Bronchial epithelial cell (primary cell): ENCODE data around the gene MYOF. TPM values are rescaled to one million over a fixed set of nuclear protein-coding genes. Genes with fewer than 3 reads are reported as not detected.

ENCODE experiments used
- DNase-seq: peaks from one replicate; pipeline ENCODE4 v3.0.0-alpha.2; 2010; ENCODE audit warnings: low read depth
- FAIRE-seq: peaks from 2 replicates; lab custom pipeline; 2011; peaks lifted over from hg19 to GRCh38; lab: Jason Lieb, UNC
- H3K27me3 ChIP-seq: 2 replicates; pipeline ENCODE4 v1.5.1; 2011; ENCODE audit warnings: low read length; ENCODE audit not compliant: control insufficient read depth, insufficient read depth
- H3K36me3 ChIP-seq: 2 replicates; pipeline ENCODE4 v1.5.1; 2011; ENCODE audit warnings: low read length; ENCODE audit not compliant: control insufficient read depth, insufficient read depth
- H3K4me3 ChIP-seq: 2 replicates; pipeline ENCODE4 v1.5.1; 2011; ENCODE audit warnings: mild to moderate bottlenecking, low read depth, low read length, control low read depth
- CTCF ChIP-seq: IDR thresholded peaks from 2 replicates; pipeline ENCODE4 v1.5.1; 2011; ENCODE audit warnings: mild to moderate bottlenecking, moderate library complexity, low read length, control low read depth, inconsistent platforms; ENCODE audit not compliant: insufficient read depth, severe bottlenecking
- total RNA-seq: library from RNA; depleted of rRNA; stranded (reverse); fragments of >200 nt; gene quantifications from 2 replicates; pipeline ENCODE4 v1.2.1, GENCODE V29; 2014

Gene MYOF
- total RNA-seq, 1 donor from 2014 or later = 133 TPM

GRCh38 chr10:93277360-93277759 lies 204.8 kb downstream of the MYOF start:
- no peak for TF ChIP-seq CTCF
- no peak for FAIRE-seq
- Histone ChIP-seq H3K4me3 (no peak overlapping the region), H3K36me3 (no peaks in the 10 kb centered on the region), H3K27me3 (no peaks in the 10 kb centered on the region)
- no peak for DNase-seq

- Histone ChIP-seq H3K27me3 (no peaks in the 10 kb centered on the region), H3K36me3 (no peaks in the 10 kb centered on the region), H3K4me3 (no peak overlapping the region)
- TF ChIP-seq CTCF = no peak
- DNase-seq = no peak
- peak; percentile 18 for FAIRE-seq
Measured at GRCh38 chr10:93274419-93274818, 207.7 kb downstream of the MYOF start.

- no peak for TF ChIP-seq CTCF
- no peak for FAIRE-seq
- Histone ChIP-seq H3K36me3 (no peaks in the 10 kb centered on the region), H3K4me3 (no peak overlapping the region), H3K27me3 (no peaks in the 10 kb centered on the region)
- DNase-seq = no peak
Measured at GRCh38 chr10:93272884-93273675, 209.1 kb downstream of the MYOF start.

- Histone ChIP-seq H3K4me3 (no peak overlapping the region), H3K36me3 (no peaks in the 10 kb centered on the region), H3K27me3 (no peaks in the 10 kb centered on the region)
- DNase-seq (no peak), FAIRE-seq (no peak)
- TF ChIP-seq CTCF = no peak
Measured at GRCh38 chr10:93271347-93271746, 210.8 kb downstream of the MYOF start.

- H3K4me3 ChIP-seq = no peak overlapping the region
- no peak for FAIRE-seq
- H3K27me3 ChIP-seq = no peaks in the 10 kb centered on the region
- no peaks in the 10 kb centered on the region for H3K36me3 ChIP-seq
- no peak for DNase-seq
- TF ChIP-seq CTCF = no peak
Measured at GRCh38 chr10:93269281-93269680, 212.9 kb downstream of the MYOF start.

GRCh38 chr10:93268021-93268420 lies 214.1 kb downstream of the MYOF start:
- no peaks in the 10 kb centered on the region for H3K27me3 ChIP-seq
- FAIRE-seq (no peak), DNase-seq (no peak)
- no peak overlapping the region for H3K4me3 ChIP-seq
- no peak for TF ChIP-seq CTCF
- no peaks in the 10 kb centered on the region for H3K36me3 ChIP-seq
